GM18517 (cell line): ENCODE data around the gene PRRC2B.
"Not testable (repeated sequence)": the region's sequence is repeated elsewhere in the genome, so short reads cannot be mapped to it uniquely, and the experiment has no call there.

Experiments used
- ATAC-seq: cut with Tn5 transposase; IDR thresholded peaks from one replicate; pipeline ENCODE4 v1.9.1; 2021; ENCODE audit warnings: mild to moderate bottlenecking, moderate library complexity; ENCODE audit not compliant: unreplicated experiment

PRRC2B gene

DNA sequence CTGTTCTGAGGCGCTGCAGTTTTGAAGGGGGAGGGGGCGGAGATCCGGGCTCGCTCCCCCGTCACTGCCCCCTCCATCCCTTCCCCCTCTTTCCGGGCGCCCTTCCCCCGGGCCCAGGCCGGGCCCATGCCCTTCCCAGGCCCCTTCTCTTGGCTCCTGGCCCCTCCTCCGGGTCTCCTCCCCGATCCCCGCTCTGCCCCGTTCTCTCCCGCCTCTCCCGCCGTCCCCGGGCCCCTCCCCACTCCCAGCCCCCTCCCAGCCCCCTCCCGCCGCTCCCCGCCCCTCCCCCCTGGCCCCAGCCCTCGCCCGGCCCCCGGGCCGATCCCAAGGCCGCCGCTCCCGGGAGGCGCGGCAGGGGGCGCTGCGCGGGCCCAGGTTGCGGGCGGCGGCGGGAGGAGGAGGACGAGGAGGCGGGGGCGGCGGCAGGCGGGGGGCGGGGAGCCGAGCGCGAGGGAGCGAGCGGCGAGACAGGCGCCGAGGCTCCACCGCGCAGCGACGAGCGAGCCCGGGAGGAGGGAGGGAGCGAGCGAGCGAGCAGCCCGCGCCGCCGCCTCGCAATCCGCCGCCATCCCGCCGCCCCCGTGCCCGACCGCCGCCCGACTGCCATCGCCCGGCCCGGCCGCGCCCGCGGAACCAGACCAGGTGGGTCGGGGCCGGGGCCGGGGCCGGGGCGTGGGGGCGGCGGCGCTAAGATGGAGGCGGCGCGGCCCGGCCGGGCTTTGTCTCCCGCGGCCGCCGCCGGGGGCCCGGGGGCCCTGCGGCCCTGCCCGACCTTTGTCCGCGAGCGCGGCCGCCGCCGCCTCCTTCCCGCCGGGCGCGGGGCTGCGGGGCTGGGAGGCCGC lies at the start of gene PRRC2B:
TSS of gene PRRC2B (plus strand) at position 465 of the 842 bp plus-strand sequence. CDS start 36,059 bp downstream, outside the sequence.
- ATAC-seq, result no peak

DNA sequence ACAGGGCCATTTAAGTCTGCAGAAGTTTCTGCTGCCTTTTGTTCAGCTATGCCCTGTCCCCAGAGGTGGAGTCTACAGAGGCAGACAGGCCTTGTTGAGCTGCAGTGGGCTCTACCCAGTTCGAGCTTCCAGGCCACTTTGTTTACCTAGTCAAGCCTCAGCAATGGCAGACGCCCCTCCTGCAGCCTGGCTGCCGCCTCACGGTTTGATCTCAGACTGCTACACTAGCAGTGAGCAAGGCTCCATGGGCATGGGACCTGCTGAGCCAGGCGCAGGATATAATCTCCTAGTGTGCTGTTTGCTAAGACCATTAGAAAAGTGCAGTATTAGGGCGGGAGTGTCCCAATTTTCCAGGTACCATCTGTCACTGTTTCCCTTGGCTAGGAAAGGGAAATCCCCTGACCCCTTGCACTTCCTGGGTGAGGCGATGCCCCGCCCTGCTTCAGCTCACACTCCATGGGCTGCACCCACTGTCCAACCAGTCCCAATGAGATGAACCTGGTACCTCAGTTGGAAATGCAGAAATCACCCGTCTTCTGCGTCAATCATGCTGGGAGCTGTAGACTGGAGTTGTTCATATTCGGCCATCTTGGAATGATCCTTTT lies 48.9 kb upstream of the PRRC2B start:
- not testable (repeated sequence) for ATAC-seq

DNA sequence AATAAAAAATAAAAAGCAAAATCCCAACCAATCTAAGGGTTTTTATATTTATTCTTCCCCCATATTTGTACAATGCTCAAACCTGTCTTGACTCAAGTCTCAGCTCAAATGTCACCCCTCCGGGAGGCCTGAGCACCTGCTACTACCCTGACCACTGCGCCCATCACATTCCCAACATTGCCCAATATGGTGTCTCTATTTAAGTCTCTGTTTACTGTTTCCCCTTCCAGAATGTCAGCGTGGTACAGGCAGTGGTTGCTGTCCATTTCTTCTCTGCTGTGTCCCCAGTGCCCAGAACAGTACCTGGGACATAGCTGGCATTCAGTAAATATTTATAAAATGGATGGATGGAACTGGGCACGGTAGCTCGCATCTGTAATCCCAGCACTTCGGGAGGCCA lies 47.3 kb upstream of the PRRC2B start:
- no peak for ATAC-seq

DNA sequence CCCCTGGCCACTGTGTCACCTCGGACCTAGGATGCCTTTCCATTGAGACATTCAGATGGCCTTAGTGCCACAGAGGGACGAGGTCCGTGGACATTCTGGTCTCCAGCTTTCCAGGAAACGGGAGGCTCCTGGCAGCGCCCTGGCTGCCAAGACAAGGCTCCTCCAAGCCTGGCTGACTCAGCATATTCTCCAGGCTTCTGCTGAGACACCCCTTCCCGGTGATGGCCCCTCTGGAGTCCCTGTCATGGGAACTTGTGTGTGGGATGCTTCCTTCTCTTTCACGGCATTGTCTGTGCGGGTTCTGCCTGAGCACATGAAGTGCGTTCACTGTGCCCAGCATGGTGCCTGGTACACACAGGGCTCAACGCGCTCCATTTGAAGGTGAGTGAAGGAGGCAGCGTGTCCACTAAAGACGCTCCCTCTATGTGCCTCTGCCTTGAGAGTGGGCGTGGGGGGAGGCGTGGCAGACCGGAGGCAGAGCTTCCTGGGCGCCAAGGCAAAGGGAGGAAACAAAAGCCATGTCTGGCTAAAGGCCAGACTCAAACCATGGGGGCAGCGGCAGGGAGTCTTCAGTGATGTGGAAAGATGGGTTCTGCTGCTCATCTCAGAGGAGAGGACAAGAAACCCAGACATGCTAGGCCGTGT lies 46.4 kb upstream of the PRRC2B start:
- ATAC-seq, result no peak

DNA sequence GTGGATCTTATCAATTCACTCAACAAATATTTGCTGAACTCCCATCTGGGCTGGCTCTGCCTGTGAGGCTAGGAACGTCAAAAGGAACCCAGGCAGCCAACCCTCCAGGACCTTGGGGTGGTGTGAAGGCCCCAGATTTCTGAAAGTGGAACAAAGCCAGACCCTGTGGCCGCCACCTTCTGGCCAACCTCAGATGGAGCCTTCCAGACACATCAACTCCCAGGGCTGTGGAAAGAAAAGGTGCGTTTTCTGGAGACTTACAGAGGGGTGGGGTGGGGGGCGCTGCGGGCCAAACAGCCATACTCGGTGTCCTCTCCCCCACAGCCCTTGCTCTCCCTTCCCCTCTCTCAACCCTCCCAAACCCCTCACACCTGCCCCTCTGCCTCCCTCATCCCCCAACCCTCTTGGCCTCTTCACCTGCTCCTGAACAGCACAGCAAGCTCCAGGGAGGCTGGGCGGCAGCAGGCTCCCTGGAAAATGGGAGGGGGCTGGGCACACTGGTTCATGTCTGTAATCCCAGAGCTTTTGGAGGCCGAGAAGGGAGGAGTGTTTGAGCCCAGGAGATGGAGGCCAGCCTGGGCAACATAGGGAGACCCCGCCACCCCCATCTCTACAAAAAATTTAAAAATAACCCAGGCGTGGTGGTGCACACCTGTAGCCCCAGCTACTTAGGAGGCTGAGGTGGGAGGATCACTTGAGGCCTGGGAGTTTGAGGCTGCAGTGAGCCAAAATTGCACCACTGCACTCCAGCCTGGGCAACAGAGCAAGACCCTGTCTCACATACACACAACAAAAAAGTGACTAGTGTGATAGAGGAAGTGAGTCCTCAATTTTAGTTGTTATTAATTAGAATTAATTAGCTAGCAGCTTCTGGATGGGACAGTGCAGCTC lies 45.0 kb upstream of the PRRC2B start:
- ATAC-seq, result no peak

DNA sequence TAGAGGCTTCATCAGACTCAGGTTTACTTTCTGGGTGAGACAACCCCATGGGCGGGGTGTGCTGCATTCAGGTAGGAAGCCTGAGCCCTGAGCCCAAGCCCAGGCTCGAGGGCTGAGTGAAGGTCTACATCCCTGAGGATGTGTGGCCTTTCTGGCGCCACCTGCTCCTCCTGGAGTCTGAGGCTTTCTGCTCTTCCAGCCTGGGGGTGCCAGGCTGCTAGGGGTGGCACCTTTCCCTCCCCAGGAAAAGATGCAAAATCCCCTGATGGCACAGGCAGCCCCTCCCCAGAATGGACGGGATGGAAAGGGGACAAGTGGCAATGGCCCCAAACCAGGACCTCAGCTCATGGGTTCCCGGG lies 44.4 kb upstream of the PRRC2B start:
- ATAC-seq, result no peak

DNA sequence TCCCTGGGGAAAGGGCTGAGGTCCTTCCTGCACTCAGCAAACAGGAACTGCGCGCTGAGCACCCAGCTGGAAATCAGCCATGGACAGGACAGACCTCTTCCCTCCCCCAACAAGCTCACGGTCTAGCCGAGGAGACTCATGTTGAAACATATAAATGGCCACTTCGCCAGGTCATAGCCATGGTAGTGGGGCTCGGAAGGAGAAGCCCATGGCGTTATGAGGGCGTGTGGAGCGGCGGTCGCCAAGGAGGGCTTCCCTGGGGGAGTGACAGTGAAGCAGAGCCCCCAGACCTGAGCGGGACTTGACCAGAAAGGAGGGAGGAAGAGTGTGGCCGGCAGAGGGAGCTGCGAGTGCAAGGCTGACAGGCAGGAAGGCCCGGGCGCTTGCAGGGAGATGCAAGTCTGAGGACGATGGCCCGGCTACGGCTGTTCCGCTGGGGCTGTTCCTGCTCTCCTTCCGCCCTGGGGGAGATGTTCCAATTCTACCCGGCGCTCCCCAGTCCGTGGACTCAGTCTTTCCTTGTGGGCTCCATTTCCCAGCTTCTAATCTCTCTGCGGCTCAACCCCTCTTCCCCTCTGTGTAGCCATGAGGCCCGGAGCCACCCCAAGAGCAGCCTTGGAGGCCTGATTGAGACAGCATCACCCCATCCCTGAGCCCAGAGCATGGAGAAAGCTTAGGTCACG lies 43.9 kb upstream of the PRRC2B start:
- no peak for ATAC-seq

DNA sequence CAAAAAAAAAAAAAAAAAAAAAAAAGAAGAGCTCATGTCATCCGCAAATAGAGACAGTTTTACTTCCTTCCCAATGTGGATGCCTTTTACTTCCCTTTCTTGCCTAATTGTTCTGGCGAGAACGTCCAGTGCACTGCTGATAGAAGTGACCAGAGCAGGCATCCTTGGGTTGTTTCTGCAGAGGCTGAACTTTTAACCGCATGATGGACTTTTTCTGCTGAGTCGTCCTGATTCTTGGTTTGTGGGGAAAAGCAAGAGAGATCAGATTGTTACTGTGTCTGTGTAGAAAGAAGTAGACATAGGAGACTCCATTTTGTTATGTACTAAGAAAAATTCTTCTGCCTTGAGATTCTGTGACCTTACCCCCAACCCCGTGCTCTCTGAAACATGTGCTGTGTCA lies 37.4 kb upstream of the PRRC2B start:
- ATAC-seq, result not testable (repeated sequence)

DNA sequence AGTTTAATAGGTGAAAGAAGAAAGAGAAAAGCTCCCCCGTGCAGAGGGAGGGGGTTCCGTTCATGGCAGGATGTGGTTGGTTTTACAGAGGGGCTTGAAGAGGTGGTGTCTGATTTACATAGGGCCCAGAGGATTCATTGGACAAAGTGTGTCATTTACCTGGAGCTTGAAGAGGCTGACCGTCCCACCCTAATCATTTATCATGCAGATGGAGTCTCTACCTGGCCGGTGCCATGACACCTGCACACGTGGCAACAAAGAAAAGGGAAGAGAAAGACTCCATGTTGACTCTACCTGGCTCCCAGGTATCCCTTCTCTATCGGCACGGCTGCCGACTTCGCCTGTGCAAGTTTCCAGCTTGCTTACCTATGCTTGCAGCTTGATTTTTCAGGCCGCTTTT lies 35.3 kb upstream of the PRRC2B start:
- no peak for ATAC-seq

DNA sequence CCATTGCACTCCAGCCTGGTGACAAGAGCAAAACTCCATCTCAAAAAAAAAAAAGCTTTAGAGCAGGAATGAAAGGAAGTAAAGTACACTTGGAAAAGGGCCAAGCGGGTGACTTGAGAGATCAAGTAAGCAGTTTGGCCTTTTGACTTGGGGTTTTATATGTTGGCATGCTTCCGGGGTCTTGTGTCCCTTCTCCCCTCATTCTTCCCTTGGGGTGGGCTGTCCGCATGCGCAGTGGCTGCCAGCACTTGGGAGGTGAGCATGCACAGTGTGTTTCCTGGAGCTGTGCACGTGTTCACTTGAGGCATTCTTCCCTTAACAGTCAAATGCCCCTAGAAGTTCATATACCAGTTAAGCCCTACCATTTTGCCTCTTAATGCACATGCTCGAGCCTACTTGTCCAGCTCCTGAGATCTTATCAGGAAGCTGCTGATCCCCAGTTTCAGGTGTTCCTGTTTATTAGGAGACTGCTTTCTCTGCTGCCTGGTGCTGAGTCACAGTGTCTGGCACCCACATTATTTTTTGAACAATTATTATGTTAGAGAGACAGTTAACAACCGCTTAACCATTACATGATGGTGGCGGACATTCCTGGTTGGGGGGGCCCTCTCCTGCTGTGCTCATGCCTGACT lies 32.6 kb upstream of the PRRC2B start:
- ATAC-seq, result no peak

DNA sequence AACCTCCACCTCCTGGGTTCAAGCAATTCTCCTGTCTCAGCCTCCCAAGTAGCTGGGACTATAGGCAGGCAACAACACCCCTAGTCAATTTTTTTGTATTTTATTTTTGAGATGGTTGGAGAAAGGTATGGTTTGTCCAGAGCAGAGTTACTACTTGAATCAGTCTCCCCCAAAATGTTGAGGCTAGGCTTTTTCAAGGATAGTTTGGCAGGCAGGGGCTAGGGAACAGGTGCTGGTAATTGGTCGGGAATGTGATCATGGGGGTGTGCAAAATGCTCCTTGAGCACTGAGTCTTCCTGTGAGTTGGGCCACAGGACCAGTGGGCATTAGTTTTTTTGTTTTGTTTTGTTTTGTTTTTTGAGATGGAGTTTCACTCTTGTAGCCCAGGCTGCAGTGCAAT lies 28.3 kb upstream of the PRRC2B start:
- ATAC-seq, result no peak

DNA sequence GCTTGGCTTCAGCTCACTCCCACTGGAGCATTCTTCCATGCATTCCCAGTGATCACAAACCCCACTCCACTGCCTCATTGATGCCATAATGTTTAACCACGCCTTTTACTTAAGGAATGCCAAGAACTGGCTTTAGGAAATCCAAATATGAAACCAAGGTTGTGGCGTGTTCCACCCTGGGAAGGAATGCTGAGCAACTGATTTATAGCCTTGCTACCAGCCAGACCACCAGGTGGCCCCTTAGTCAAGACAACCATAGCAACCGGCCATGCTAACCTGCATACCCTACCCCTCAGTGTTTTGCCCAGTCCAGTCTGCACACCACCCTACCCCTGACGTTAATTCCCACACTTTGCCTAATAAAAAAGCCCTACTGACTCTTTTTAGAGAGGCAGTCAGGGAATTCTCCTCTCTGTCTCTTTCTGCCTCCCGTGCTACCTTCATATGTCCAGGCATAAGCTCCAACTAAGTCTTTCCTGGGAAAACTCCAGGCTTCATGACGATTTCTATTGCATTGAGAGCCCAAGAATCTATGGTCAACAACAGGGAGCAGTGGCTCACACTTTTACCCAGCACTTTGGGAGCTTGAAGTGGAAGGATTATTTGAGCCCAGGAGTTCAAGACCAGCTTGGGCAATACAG lies 27.0 kb upstream of the PRRC2B start:
- ATAC-seq, result no peak

DNA sequence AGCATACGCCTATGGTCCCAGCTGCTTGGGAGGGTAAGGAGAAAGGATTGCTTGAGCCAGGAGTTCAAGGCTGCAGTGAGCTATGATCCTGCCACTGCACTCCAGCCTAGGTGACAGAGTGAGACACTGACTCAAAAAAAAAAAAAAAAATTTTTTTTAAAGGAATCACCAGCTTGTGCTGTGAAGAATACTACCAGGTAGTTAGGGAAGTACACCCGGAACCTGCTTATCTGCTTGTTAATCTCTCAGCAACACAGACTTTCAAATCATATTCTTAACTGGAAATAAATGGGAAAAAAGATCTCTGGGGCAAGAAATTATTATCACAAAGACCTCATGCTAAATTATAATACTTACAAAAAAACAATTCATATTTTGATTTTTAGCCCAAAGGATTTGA lies 26.4 kb upstream of the PRRC2B start:
- ATAC-seq, result no peak

DNA sequence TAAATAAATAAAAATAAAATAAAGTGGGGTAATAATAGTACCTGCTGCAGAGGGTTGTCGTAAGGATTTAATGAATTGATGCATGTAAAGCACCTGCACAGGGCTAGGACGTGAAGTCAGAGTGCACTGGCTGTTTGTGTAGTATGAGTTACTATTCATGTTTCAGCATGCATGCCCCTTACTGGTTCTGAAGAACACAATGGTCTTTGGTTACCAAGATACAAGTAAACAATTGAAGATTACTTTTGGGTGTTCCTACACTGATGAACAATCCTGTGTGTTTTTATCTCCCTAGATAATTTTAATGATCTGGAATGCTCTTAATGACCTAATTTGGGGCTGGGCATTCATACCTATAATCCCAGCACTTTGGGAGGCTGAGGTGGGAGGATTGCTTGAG lies 23.2 kb upstream of the PRRC2B start:
- no peak for ATAC-seq

DNA sequence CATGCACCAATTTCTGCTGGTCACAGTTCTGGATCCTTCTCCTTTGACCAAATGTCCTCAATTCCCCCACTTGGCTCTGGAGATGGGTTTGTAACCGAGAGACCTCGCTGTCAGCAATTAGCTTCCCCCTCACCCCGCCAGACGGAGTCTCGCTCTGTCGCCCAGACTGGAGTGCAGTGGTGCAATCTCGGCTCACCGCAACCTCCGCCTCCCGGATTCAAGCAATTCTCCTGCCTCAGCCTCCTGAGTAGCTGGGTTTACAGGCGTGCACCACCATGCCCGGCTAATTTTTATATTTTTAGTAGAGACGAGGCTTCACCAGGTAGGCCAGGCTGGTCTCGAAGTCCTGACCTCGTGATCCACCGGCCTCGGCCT lies 21.3 kb upstream of the PRRC2B start:
- not testable (repeated sequence) for ATAC-seq

DNA sequence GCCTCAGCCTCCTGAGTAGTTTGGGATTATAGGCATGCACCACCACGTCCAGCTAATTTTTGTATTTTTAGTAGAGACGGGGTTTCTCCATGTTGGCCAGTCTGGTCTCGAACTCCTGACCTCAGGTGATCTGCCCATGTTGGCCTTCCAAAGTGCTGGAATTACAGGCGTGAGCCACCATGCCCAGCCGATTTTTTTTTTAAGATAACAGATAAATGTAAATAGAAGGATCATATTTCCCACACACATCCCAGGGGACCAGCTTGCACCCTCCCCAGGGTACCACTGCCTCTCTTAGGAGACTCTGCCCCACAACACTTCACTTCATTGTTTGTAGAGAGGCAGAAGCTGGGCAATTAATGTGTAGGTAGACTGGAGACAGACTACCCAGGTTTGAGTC lies 19.2 kb upstream of the PRRC2B start:
- ATAC-seq, result not testable (repeated sequence)

DNA sequence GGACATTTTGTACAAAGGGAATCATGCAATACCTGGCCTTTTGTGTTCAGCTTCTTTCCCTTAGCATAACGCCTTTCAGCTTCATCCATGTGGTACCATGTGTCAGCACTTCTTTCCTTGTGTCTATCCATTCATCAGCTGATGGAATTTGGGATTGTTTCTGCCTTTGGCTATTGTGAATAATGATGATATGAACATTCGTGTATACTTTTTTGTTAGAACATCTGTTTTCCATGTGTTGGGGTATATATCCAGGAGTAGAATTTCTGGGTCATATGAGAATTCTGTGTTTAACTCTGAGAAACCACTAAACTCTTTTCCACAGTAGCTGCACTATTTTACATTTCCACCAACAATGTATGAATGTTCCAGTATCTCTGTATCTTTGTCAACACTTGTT lies 14.8 kb upstream of the PRRC2B start:
- no peak for ATAC-seq

DNA sequence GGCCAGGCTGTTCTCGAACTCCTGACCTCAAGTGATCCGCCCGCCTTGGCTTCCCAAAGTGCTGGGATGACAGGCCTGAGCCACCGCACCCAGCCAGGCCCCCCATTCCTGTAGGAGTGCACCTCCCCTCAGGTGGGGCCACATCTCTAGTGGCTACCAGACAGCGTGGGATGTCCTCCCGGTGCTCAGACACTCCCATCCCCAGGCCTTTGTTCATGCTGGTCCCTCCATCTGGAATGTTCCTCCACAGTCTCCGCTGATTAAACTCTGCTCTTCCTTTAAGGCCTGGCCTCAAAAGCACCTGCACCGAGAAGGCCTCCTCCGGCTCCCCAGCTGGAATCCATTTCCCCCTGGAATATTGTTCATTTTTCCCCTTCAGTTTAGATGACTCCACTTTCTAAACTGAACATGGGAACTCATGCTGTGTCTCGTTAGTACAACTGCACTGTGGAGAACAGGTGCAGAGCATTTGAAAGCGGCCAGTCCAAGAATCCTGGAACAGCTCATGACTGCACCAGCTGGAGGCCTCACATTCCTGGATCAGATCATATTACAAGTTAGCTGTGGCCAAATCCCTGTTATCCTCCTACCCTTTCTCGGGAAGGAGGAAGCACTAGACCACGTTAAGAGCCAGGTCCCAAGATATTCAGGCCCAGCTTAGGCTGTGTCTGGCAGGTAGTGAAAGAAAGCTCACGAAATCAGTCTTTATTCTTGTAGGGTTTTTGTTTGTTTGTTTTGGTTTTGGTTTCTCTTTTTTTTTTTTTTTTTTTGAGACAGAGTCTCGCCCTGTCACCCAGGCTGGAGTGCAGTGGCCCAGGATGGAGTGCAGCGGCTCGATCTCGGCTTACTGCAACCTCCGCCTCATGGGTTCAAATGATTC lies 10.8 kb upstream of the PRRC2B start:
- no peak for ATAC-seq

DNA sequence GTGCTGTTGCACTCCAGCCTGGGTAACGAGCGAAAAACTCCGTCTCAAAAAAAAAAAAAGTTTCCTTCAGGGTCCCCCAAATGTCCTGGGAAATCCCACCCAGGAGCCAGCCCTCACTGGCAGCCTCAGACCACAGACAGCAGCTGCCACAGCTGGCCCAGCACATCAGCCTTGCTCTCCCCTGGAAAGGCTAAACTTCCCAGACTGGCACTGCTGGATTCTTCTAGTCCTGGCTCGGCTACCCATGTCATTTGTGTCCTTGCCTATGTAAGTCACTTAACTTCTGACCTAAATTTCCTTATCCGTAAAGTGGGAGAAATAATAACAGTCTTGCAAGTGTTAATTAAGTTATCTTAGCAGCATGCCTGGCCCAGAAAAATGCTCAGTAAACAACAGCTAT lies 8.6 kb upstream of the PRRC2B start:
- ATAC-seq, result no peak
